A549 (cell line): Measurements from ENCODE around the gene DNAJC5G. TPM values are rescaled to one million over a fixed set of nuclear protein-coding genes. Genes with fewer than 3 reads are reported as not detected.

Experiments used
- ATAC-seq, 2 experiments: fragments of 200-7000 bp in 1 of 2; fragments of >200 bp in 1 of 2; cut with Nextera tagmentation in 1 of 2; cut with Tn5 transposase in 1 of 2; 3 replicates each; pipeline versions ENCODE4 v1.8.0 to v1.9.1; 2018 to 2020; ENCODE audit warnings: mild to moderate bottlenecking in 1 of 2, moderate library complexity in 1 of 2
- CTCF ChIA-PET: fragments of 300-600 bp; sonication (Branson Sonifier 250); formaldehyde crosslinking; extraction: SDS; loops from one replicate; lab custom pipeline; 2021; ENCODE audit warnings: antibody characterized with exemption, inconsistent platforms; lab: Yijun Ruan, JAX
- POLR2A ChIA-PET: fragments of 350-600 bp; formaldehyde crosslinking; extraction: SDS; loops from one replicate; lab custom pipeline; 2021; ENCODE audit warnings: antibody characterized with exemption, inconsistent platforms; lab: Yijun Ruan, JAX
- DNase-seq, 2 experiments: peaks; one replicate each; pipeline versions ENCODE4 v3.0.0 to v3.0.0-alpha.2; 2011 to 2016; ENCODE audit warnings: low read depth in 1 of 2, low spot score in 1 of 2
- FAIRE-seq: peaks from 2 replicates; lab custom pipeline; 2011; peaks lifted over from hg19 to GRCh38; lab: Jason Lieb, UNC
- H3K27ac ChIP-seq, 2 experiments: fragments of >200 bp; sonication (Bioruptor Twin); formaldehyde crosslinking; 3 replicates each; pipeline ENCODE4 v1.5.1; 2016 to 2017
- H3K4me1 ChIP-seq: fragments of >200 bp; sonication (Bioruptor Twin); formaldehyde crosslinking; 3 replicates; pipeline ENCODE4 v1.6.1; 2016
- H3K4me2 ChIP-seq: fragments of >200 bp; sonication (Bioruptor Twin); formaldehyde crosslinking; 3 replicates; pipeline ENCODE4 v1.6.1; 2016
- H3K4me3 ChIP-seq: fragments of >200 bp; sonication (Bioruptor Twin); formaldehyde crosslinking; 3 replicates; pipeline ENCODE4 v1.5.1; 2016
- H3K9me3 ChIP-seq: fragments of >200 bp; sonication (Bioruptor Twin); formaldehyde crosslinking; 3 replicates; pipeline ENCODE4 v1.6.1; 2016
- BCL3 ChIP-seq: fragments of >200 bp; sonication (Bioruptor Twin); formaldehyde crosslinking; IDR thresholded peaks from 3 replicates; pipeline ENCODE4 v1.6.1; 2016
- BHLHE40 ChIP-seq: IDR thresholded peaks from 2 replicates; pipeline ENCODE4 v1.6.1; 2012; ENCODE audit warnings: low read depth, low read length, inconsistent platforms
- CBX2 ChIP-seq: fragments of 200-600 bp; sonication (generic); IDR thresholded peaks from 2 replicates; pipeline ENCODE4 v1.6.1; 2016; ENCODE audit warnings: low read depth, mild to moderate bottlenecking, borderline replicate concordance
- CEBPB ChIP-seq, 2 experiments: fragments of >200 bp in 1 of 2; sonication (Bioruptor Twin) in 1 of 2; formaldehyde crosslinking in 1 of 2; IDR thresholded peaks; 2 replicates each; pipeline ENCODE4 v1.6.1; 2012 to 2016
- CHD4 ChIP-seq: fragments of 200-600 bp; sonication (generic); IDR thresholded peaks from 2 replicates; pipeline ENCODE4 v1.6.1; 2016; ENCODE audit warnings: antibody characterized with exemption, mild to moderate bottlenecking, borderline replicate concordance
- EHF ChIP-seq: fragments of 250-450 bp; sonication (Bioruptor Pico); IDR thresholded peaks from 2 replicates; pipeline ENCODE4 v1.5.0; 2020; ENCODE audit warnings: mild to moderate bottlenecking
- FOXS1 ChIP-seq: fragments of 250-450 bp; sonication (Bioruptor Pico); IDR thresholded peaks from 2 replicates; pipeline ENCODE4 v1.5.0; 2020; ENCODE audit warnings: mild to moderate bottlenecking, moderate library complexity
- GATA3 ChIP-seq: IDR thresholded peaks from 2 replicates; pipeline ENCODE4 v1.6.1; 2012; ENCODE audit warnings: borderline replicate concordance
- JUN ChIP-seq, 2 experiments: fragments of >200 bp; sonication (Bioruptor Twin); formaldehyde crosslinking; IDR thresholded peaks; 2 replicates in 1 of 2; 3 replicates in 1 of 2; pipeline ENCODE4 v1.6.1; 2016 to 2017
- KDM5A ChIP-seq: fragments of 200-600 bp; sonication (generic); IDR thresholded peaks from 2 replicates; pipeline ENCODE4 v1.6.1; 2016; ENCODE audit warnings: antibody characterized with exemption, mild to moderate bottlenecking
- MAFK ChIP-seq: fragments of 450-650 bp; IDR thresholded peaks from 2 replicates; pipeline ENCODE4 v1.6.1; 2014; ENCODE audit not compliant: partially characterized antibody
- MAX ChIP-seq: IDR thresholded peaks from 2 replicates; pipeline ENCODE4 v1.6.1; 2012
- MAZ ChIP-seq: fragments of 150-350 bp; IDR thresholded peaks from 2 replicates; pipeline ENCODE4 v1.6.1; 2014; ENCODE audit warnings: antibody characterized with exemption, low read depth, low read length, borderline replicate concordance
- MYC ChIP-seq: IDR thresholded peaks from 2 replicates; pipeline ENCODE4 v1.6.1; 2012; ENCODE audit warnings: mild to moderate bottlenecking, inconsistent platforms, low read length, improper control_type of control experiment, borderline replicate concordance
- NPAS2 ChIP-seq: fragments of 250-450 bp; sonication (Bioruptor Pico); IDR thresholded peaks from 2 replicates; pipeline ENCODE4 v1.8.0; 2022; ENCODE audit warnings: mild to moderate bottlenecking, moderate library complexity, borderline replicate concordance
- POLR2A ChIP-seq: IDR thresholded peaks from 2 replicates; pipeline ENCODE4 v1.6.1; 2012; ENCODE audit warnings: mild to moderate bottlenecking, low read length
- RAD21 ChIP-seq, 2 experiments: fragments of >200 bp in 1 of 2; sonication (Bioruptor Twin) in 1 of 2; formaldehyde crosslinking in 1 of 2; IDR thresholded peaks in 1 of 2; conservative IDR thresholded peaks in 1 of 2; 2 replicates in 1 of 2; 3 replicates in 1 of 2; pipeline ENCODE4 v1.6.1; 2012 to 2018; ENCODE audit warnings: inconsistent platforms in 1 of 2
- RARB ChIP-seq: fragments of 250-450 bp; sonication (Bioruptor Pico); IDR thresholded peaks from 2 replicates; pipeline ENCODE4 v1.8.0; 2021; ENCODE audit warnings: mild to moderate bottlenecking, moderate library complexity
- REST ChIP-seq: fragments of 200-600 bp; sonication (generic); IDR thresholded peaks from 2 replicates; pipeline ENCODE4 v1.6.1; 2016; ENCODE audit warnings: antibody characterized with exemption, mild to moderate bottlenecking, moderate library complexity
- RNF2 ChIP-seq: fragments of 200-600 bp; sonication (generic); IDR thresholded peaks from 2 replicates; pipeline ENCODE4 v1.6.1; 2016; ENCODE audit warnings: low read depth, mild to moderate bottlenecking, antibody characterized with exemption, moderate library complexity, borderline replicate concordance
- SMC3 ChIP-seq: fragments of >200 bp; sonication (Bioruptor Twin); formaldehyde crosslinking; IDR thresholded peaks from 3 replicates; pipeline ENCODE4 v1.6.1; 2018; ENCODE audit warnings: inconsistent platforms
- ZNF302 ChIP-seq: fragments of 250-450 bp; sonication (Bioruptor Pico); IDR thresholded peaks from 2 replicates; pipeline ENCODE4 v1.9.0; 2021; ENCODE audit warnings: inconsistent platforms, mild to moderate bottlenecking, moderate library complexity
- WGBS: methylation state at CpG from one replicate; pipeline ENCODE4 v1.1.6; 2017; ENCODE audit errors: missing lambda C conversion rate; 5-methylcytosine and 5-hydroxymethylcytosine counted together
- polyA plus RNA-seq, 4 experiments: library from polyadenylated mRNA; depleted of rRNA in 3 of 4; stranded (reverse); fragments of >200 nt; fragmentation: RNase III in 1 of 4; extraction: RNeasy Plus Mini Kit Qiagen cat#74134 plus additional on column Dnase treatment in 1 of 4; gene quantifications; 2 replicates in 3 of 4; 3 replicates in 1 of 4; pipeline ENCODE4 v1.2.3, GENCODE V29; 2011 to 2017
- TF ChIP-seq, protein P1 (sequence below): fragments of >200 bp; sonication (Bioruptor Twin); formaldehyde crosslinking; IDR thresholded peaks from 3 replicates; pipeline ENCODE4 v1.5.1; 2016
- TF ChIP-seq, protein P2 (sequence below): IDR thresholded peaks from 2 replicates; pipeline ENCODE4 v1.6.1; 2012; ENCODE audit warnings: low read depth, borderline replicate concordance
- TF ChIP-seq, protein P3 (sequence below): fragments of 450-650 bp; IDR thresholded peaks from 2 replicates; pipeline ENCODE4 v1.6.1; 2014; ENCODE audit warnings: antibody characterized with exemption

DNAJC5G gene
- polyA plus RNA-seq, 2 of the 4 experiments (the other 2 are of a cell fraction) = not detected

- H3K4me2 ChIP-seq = peak overlapping the region; percentile 94
These were observed 10.3 kb upstream of the DNAJC5G start for GRCh38 chr2:27264753-27265535.

More at GRCh38 chr2:27264753-27265535, 10.3 kb upstream of the DNAJC5G start:
- ChIA-PET CTCF (interaction anchor here (0.6 to 14.1 kb wide), 50 partner anchors 9 to 380 kb away, joined by 3 to 302 read pairs (median 4); partner anchors contain the start of genes CAD, CGREF1, DNAJC5G and MPV17), POLR2A (interaction anchor here (0.6 to 1.7 kb wide), 2 partner anchors 15 to 138 kb away, joined by 3 to 4 read pairs; no protein-coding TSS in a partner anchor)
- Histone ChIP-seq H3K4me3 (peak overlapping the region; percentile 75), H3K9me3 (no peaks in the 10 kb centered on the region), H3K27ac (peak overlapping the region; percentile 32 to 73; a peak in 5 of 6 replicates), H3K4me1 (peaks cover 21% of the 10 kb centered on the region)
- TF ChIP-seq EHF (CRISPR knock-in tag) (no peak), GATA3 (no peak), BCL3 (no peak), BHLHE40 (peak; percentile 99), RARB (no peak), NPAS2 (CRISPR knock-in tag) (peak; percentile 75), MAFK (no peak), RAD21 (conservative IDR thresholded peaks at IDR 0.05 in 1 of 2, IDR thresholded peaks at IDR 0.05 in 1 of 2) (peak; percentile 40 to 59; a peak in 4 of 5 replicates), JUN (IDR thresholded peaks at IDR 0.05) (no peak), ZNF302 (CRISPR knock-in tag) (no peak), CEBPB (IDR thresholded peaks at IDR 0.05) (no peak), CBX2 (no peak), REST (no peak), MAZ (no peak), SMC3 (peak; percentile 83), MAX (peak; percentile 99), POLR2A (no peak), KDM5A (no peak), RNF2 (no peak), CHD4 (no peak), MYC (peak; percentile 51; the same call in 1 of the 2 replicates), FOXS1 (no peak)
- TF ChIP-seq, protein P1, sequence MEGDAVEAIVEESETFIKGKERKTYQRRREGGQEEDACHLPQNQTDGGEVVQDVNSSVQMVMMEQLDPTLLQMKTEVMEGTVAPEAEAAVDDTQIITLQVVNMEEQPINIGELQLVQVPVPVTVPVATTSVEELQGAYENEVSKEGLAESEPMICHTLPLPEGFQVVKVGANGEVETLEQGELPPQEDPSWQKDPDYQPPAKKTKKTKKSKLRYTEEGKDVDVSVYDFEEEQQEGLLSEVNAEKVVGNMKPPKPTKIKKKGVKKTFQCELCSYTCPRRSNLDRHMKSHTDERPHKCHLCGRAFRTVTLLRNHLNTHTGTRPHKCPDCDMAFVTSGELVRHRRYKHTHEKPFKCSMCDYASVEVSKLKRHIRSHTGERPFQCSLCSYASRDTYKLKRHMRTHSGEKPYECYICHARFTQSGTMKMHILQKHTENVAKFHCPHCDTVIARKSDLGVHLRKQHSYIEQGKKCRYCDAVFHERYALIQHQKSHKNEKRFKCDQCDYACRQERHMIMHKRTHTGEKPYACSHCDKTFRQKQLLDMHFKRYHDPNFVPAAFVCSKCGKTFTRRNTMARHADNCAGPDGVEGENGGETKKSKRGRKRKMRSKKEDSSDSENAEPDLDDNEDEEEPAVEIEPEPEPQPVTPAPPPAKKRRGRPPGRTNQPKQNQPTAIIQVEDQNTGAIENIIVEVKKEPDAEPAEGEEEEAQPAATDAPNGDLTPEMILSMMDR = peak; percentile 71
- TF ChIP-seq, protein P2, sequence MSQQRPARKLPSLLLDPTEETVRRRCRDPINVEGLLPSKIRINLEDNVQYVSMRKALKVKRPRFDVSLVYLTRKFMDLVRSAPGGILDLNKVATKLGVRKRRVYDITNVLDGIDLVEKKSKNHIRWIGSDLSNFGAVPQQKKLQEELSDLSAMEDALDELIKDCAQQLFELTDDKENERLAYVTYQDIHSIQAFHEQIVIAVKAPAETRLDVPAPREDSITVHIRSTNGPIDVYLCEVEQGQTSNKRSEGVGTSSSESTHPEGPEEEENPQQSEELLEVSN = peak; percentile 98
- TF ChIP-seq, protein P3, sequence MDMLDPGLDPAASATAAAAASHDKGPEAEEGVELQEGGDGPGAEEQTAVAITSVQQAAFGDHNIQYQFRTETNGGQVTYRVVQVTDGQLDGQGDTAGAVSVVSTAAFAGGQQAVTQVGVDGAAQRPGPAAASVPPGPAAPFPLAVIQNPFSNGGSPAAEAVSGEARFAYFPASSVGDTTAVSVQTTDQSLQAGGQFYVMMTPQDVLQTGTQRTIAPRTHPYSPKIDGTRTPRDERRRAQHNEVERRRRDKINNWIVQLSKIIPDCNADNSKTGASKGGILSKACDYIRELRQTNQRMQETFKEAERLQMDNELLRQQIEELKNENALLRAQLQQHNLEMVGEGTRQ = peak; percentile 73
- FAIRE-seq = no peak
- ATAC-seq = peak; percentile 77 to 82
- WGBS = 12% methylated on average over 51 of the region's 56 CpGs
- peak; percentile 82 to 96 for DNase-seq
